ENCODE measurements around the gene LTB4R2.
"Not testable (repeated sequence)": the region's sequence is repeated elsewhere in the genome, so short reads cannot be mapped to it uniquely, and the experiment has no call there.

LTB4R2 gene

DNA sequence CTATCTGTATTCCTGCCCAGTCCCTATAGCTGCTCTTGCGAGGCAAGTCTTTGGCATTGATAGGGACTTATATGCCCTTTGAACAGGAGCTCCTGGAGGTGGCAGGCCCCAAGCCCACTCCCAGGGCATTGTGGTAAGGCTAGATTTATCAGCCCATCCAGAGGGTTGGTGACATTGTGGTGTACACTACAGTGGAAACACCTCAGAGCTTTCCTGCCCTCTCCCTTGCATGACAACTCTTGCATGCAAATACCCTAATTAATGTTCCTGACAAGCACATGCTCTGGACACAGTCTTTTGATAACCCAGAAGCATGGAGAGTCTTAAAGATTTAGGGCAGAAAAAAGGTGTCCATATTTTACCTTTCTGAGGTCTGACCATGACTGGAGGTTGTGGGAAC, 30.7 kb downstream of the LTB4R2 start:
- DNase-seq: no peak

DNA sequence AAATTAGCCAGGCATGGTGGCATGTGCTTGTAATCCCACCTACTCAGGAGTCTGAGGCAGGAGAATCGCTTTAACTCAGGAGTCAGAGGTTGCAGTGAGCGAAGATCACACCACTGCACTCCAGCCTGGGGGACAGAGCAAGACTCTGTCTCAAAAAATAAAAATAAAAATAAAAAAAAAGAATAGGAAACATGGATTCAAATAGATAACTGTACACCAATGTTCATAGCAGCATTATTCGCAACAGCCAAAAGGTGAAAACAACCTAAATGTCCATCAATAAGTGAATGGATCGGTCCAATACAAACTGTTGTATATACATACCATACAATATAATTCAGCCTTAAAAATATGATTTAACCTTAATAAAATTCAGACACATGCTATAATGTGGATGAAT, 32.9 kb downstream of the LTB4R2 start:
- DNase-seq: no peak

DNA sequence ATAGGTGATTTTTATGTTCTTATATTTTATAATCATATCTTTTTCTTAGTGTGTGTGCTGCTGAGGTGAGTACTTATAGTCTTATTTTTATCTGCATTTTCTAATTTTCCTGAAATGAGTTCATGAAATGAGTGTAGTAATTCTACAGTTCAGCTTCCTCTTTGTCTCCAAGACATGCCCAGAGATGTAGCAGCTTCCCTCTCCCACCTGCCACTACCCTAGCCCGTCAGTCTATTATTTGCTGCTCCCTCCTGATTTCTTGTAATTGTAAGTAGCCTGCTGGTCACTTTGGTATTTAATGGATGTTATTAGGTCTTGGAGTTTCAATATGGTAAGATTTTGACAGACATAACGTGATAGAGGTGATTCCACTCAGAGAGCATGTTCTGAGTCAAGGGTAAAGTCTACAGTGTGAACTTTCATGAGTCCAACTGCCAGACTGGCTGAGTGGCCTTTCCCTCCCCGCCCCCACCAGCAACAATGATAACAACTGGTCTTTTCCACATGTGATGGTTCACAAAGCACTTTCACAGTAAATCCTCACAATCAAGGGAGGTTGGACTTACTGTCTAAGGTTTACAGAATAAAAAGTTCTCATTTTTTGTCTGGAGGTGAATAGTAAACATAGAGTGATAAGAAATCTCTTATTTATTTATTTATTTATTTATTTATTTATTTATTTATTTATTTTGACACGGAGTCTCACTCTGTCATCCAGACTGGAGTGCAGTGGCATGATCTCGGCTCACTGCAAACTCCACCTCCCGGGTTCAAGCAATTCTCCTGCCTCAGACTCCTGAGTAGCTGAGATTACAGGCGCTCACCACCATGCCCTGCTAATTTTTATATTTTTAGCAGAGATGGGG, 34.1 kb downstream of the LTB4R2 start:
- no peak for DNase-seq

DNA sequence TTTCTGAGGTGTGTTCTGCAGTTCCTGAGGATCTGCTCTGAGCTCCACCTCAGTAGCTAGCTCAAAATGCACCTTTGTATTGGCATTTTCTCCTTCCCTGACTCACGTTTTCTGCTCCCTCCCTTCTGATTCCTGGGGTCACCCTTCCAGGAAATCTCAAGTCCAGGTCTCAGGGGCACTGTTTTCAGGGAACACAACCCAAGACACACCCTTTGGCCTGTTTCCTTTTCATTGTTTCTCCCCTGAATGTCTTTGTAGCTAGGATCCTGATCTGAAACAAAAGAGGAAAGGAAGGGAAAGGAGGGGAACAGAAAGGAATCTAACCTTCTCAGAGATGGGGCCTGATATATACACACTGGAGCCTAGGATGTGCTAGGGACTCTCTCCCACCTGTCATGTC, 37.2 kb downstream of the LTB4R2 start:
- no peak for DNase-seq

DNA sequence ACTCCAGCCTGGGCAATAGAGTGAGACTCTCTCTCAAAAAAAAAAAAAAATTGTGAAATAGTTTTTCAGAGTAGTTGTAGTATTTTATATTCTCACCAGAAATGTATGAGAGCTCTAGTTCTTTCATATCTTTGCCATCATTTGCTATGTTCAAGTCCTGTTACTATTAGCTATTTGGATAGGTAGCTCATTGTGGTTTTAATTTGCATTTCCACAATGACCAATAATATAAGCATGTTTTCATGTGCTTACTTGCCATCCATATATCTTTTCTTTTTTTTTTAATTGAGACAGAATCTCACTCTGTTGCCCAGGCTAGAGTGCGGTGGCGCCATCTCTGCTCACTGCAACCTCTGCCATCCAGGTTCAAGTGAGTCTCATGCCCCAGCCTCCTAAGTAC, 38.2 kb downstream of the LTB4R2 start:
- DNase-seq: no peak

DNA sequence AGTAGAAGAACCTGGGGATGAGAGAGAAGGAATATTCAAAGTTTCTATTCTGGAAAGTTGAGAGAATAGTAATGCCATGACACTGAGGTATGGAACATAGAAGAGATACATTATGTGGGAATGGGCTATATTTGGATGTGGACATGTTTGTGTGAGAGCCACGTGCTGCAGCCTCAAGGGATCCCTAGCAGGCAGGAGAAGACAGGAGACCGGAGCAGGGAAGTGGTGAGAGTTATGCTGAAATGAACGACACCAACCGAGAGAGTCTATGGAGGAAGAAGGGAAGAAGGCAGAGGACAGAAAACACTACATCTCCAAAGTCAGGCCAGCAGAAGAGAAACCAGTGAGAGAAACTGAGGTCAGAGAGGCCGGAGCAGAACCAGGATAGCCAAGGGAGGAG, 39.8 kb downstream of the LTB4R2 start:
- no peak for DNase-seq

DNA sequence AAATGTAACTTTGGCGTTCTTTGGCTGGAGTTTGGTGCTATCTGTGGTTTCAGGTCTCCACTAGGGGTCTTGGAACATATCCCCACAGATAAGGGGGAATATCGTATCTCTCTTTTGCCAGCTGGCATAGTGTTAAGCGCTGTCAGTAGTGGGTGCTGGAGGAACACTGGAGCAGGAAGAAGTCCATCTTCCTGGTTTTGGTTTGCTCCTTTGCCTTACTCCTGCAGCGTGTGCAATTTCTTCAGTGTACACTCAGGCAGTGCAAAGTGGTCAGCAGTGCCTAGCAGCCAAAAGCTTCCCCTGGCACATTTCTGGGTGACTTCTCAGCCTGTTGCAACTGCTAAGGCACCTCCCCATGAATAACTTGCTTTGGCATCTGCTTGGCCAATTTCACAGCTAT, 41.6 kb downstream of the LTB4R2 start:
- DNase-seq: no peak

DNA sequence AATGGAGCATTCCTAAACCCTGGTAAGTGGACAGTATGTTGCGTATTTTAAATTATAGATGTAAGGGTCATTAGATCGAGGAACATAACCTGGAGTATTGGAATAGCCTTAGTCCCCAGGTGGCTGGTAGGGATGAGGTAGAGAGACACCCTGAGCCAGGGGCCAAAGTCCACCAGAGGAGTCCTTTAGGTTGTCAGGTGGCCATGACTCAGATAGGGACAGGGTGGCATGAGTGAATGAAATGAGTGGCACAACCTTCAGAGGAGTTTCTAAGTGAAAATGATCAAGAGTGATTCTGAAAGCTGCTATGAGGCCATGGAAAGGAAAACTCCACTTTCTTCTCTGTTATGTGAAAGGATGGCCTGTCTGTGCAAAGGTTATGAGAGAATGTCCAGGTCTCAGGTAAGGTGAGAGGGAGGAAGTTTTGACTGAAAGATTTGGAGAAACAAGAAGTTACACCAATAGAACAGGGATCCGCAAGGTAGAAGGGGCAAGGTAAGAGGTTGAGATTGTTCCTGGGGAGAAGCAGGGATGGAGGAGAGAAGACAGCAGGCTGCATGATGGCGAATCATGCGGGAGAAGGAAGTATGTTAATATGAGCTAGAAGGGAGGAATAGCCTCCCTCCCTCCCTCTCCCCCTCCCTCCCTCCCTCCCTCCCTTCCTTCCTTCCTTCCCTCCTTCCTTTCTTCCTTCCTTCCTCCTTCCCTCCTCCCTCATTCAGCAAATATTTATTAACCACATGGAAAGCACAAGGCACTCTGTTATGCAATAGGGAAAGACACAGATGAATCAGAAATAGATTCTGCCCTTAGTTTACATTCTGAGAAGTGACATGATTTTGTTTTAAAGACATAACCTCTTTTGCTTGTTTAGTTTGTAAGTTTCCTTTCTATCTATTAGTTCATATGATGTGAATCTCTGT, 43.9 kb downstream of the LTB4R2 start:
- DNase-seq: no peak

DNA sequence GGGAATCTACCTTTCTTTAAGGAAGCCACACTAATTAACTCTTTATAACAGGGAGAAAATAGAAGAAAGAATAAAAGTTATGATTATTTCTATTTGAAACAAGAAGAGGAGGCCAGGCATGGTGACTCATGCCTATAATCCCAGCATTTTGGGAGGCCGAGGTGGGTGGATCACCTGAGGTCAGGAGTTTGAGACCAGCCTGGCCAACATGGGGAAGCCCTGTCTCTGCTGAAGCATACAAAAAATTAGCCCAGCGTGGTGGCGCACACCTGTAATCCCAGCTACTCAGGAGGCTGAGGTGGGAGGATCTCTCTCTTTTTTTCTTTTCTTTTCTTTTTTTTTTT, 44.5 kb downstream of the LTB4R2 start:
- DNase-seq: not testable (repeated sequence)

DNA sequence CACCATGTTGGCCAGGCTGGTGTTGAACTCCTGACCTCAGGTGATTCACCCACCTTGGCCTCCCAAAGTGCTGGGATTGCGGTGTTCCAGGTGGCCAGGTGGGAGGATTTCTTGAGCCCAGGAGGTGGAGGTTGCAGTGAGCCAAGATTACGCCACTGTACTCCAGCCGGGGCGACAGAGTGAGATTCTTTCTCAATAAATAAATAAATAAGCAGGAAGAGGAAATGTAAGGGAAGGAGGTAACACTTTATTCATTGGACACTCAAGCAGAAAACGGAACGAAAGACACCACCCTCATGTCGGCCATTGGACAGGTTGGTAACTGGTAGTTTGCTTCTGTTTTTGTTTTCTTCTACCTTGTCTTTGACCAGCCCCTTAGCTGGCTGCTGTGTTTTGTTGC, 45.1 kb downstream of the LTB4R2 start:
- no peak for DNase-seq

DNA sequence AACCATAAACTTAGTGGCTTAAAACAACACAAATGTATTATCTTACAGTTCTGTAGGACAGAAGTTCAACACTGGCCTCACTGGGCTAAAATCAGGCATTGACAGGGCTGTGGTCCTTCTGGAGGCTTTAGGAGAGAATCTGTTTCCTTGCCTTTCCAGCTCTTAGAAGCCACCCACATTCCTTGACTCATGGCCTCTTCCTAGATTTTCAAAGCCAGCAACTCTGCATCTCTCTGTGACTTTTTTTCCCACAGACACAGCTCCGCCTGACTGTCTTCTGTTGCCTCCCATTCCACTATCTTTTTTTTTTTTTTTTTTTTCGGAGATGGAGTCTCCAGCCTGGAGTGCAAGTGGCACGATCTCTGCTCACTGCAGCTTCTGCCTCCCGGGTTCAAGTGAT, 46.3 kb downstream of the LTB4R2 start:
- no peak for DNase-seq

DNA sequence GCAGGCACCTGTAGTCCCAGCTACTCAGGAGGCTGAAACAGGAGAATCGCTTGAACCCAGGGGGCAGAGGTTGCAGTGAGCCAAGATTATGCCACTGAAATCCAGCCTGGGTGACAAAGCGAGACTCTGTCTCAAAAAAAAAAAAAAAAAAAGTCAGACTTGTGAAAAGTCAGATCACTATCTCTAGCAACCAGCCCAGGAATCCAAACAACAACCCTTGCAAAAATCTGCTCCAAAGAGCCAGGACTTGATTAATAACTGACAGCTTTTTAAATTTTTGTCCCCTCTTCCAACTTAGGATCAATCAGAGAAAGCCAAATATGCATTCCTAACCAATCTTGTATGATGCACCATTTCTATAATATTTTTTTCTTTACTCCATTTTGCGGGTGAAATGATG, 50.3 kb downstream of the LTB4R2 start:
- no peak for DNase-seq

DNA sequence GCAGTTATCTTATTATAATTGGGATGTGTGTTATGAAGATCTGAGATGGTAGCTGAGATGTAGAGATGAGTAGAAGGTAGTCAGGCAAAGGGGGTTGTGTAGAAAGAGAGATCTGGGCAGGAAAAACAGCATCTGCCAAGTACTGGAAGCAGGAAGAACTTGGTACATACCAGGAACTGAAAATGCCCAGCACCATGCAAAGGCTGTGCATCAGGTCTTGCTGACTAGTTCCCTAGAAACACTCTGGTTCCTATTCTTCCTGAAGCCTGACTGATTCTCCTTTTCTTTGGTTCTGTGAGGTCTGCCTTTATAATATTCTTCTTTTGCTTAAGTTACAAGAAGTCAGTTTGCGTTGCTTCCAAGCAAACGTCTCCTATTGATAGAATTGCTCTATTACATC, 51.4 kb downstream of the LTB4R2 start:
- DNase-seq: no peak
